ENCODE results near the gene SLC39A11. TPM values are rescaled to one million over a fixed set of nuclear protein-coding genes. Genes with fewer than 3 reads are reported as not detected.

Gene SLC39A11
- polyA plus RNA-seq, 12 donors: 7.7 to 12.9 (median 9.9) TPM; not detected in 1

DNA sequence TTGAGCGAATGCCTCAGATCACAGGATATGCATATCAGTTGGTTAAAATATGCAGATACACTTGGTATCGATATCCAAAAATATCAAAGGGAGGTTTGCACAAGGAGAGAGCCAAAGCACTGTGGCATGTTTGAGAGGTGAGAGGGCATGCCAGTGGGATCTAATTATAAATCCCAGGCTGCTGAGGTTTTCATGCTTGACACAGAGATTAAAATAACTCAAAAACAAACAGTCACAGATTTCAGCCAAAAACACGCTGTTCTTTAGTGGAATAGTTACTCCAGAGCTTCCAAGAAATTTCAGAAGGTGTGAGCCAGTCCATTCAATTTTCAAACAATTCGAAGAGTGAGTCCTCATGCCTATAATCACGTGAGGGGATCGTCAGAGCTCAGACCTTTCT lies 493.8 kb downstream of the SLC39A11 start:
- DNase-seq: no peak

DNA sequence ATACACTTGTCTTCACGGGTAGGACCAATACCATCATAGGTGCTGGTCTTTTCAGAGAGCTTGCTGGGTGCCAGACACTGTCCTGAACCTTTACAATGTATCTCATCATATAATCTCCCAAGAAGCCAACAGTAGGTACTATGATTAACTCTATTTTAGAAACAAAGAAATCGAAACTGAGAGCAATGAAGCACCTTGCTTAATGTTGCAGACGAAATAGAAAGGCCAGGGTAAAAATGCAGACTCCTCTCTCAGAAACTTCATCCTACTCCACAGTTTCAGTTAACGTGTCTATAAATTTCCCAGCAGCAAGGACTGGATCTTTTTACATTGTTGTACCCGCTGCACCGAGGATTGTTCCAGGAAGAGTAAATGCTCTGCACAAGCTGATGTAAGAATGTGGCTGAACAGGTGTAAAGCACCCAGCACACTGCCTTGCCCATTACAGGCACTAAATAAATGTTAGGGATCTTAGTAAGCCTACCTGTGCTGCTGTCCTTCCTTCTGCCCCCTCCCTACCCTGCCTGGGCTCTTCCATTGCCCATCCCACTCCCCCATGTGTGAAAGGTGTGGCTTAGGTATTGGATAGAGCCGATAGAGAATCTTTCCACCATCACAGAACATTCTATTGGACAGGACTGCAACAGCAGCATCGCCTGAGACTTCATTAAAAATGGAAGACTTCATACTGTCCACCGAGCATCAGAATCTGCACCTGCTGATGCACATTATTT lies 495.0 kb downstream of the SLC39A11 start:
- no peak for DNase-seq

Other genes with a start within 250 kb of the SLC39A11 start
- under 1 TPM in 10 of 12 donors, not detected in 2; 0.32 to 0.95 (median 0.65) TPM for gene SSTR2, start 72.3 kb upstream of the SLC39A11 start, polyA plus RNA-seq (ENCODE audit: insufficient read length in 12 of 12)
- 10 to 100 TPM in 11 of 12 donors, not detected in 1; 22.4 to 54.9 (median 32.4) TPM for gene COG1, start 100.4 kb upstream of the SLC39A11 start, polyA plus RNA-seq (ENCODE audit: insufficient read length in 12 of 12)
- under 1 TPM in 2 of 12 donors, not detected in 10; 0.20 to 0.24 TPM for gene CPSF4L, start 169.2 kb upstream of the SLC39A11 start, polyA plus RNA-seq (ENCODE audit: insufficient read length in 12 of 12)
- 10 to 100 TPM in 11 of 12 donors, not detected in 1; 15.6 to 45.2 (median 20.1) TPM for gene CDC42EP4, start 219.3 kb upstream of the SLC39A11 start, polyA plus RNA-seq (ENCODE audit: insufficient read length in 12 of 12)

All from muscle of arm (tissue), 12 donors.